OCI-M2 (cell line): ENCODE measurements around the gene SLC22A9.
"Not testable (repeated sequence)": the region's sequence is repeated elsewhere in the genome, so short reads cannot be mapped to it uniquely, and the experiment has no call there.

ENCODE experiments used
- DNase-seq: peaks from one replicate; lab custom pipeline; 2025; ENCODE audit not compliant: unreplicated experiment; lab: John Stamatoyannopoulos, UW

The SLC22A9 gene

DNA sequence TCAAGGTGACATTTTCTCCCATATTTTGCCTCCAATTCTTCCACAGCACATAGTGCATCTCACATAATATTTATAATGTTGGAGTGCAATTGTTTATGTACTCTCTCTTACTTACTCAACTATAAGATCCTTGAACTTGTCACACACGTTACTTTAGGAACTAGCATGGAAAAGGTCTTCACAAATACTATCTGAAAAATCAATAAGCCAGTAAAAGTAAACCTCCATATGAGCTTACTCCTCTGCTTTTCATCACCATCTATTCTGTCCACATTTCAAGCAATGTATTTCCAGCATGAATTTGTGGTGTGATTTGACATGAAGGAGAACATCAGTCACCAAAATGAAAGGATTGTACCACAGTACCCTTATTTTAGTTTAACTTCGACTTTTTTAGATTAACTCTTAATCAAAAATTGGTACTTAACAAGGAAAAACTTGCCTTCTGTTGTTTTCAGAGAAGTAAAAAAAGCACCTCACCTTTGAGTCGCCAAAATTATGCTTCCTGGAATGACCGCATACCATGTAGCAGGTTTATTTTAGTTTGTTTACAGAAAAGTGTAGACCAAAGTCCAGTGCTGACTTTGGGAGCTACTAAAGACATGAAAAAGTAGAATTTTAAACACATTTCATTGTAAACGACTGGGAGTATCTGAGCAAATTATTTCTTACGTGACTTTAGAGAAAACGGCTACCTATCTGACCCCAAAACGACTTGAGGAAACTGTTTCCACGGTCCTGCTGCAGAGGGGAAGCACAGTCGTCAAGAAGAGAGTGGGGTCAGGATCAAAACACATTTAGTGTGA is at the start of gene SLC22A9:
TSS of gene SLC22A9 (plus strand) at position 621 of the 806 bp plus-strand sequence. CDS start 272 bp downstream, outside the sequence.
- DNase-seq, result no peak

DNA sequence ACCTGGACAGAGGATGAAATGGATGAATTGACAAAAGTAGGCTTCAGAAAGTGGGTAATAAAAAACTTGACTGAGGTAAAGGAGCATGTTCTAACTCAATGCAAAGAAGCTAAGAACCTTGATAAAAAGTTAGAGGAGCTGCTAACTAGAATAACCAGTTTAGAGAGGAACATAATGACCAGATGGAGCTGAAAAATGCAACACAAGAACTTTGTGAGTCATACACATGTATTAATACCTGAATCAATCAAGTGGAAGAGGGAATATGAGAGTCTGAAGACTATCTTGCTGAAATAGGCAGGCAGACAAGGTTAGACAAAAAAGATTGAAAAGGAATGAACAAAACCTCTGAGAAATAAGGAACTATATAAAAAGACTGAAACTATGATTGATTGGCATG is 47.9 kb upstream of the SLC22A9 start:
- DNase-seq, result no peak

DNA sequence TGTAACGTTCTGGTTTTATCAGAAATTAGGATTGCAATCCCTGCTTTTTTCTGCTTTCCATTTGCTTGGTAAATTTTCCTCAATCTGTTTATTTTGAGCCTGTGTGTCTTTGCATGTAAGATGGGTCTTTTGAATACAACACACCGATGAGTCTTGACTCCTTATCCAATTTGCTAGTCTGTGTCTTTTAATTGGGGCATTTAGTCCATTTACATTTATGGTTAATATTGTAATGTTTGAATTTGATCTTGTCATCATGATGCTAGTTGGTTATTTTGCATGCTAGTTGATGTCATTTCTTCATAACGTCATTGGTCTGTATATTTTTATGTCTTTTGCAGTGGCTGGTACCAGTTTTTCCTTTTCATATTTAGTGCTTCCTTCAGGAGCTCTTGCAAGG is 34.5 kb upstream of the SLC22A9 start:
- not testable (repeated sequence) for DNase-seq

DNA sequence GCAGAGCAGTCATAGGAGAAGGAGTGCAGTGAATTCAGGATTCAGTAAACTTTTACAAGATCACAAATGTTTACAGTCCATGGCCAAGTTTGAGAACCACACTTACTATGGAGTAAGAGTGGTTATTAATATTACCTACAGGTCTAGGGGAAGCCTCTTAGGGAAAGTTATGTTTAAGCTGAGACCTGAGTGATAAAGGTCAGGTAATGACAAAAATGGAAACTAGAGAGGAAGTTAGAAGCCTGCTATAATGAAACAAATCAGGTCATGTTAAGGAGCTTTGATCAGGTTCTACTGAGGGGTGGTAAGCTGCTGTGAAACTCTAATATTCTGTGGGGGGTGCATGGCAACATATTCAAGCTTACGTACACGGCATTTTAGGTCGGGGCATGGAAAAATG is 32.5 kb upstream of the SLC22A9 start:
- no peak for DNase-seq

DNA sequence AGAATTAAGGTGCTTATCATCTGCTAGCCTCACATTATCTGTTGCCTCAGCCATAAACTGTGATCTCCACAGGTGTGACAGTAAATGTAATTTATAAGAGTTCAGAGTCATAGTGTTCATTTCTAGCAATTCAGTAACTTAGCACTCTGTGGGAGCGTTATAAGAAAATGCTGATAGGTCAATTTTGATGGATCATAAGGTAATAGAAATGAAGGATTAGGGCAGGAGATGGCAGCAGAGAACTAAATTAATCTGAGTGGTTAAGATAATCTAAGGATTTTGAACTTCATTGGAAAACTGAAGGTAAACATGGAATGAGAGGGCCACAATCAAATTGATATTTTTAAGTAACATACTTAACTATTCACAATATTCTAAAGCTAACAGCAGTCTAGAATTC is 26.5 kb upstream of the SLC22A9 start:
- no peak for DNase-seq

DNA sequence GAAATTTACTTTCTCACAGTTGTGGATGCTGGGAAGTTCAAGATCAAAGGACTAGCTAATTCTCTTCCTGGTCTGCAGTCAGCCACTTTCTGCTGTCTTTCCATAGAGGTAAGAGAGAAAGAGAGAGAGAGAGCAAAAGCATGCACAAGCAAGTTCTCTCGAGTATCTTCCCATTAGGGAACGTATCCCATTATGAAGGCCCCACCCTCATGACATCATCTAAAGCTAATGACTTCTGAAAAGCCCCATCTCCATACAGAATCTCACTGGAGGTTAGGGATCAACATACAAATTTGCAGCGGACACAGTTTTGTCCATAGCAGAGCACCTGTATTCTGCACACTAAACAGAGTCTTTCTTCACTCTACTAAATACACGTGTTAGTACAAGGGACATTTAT is 17.4 kb upstream of the SLC22A9 start:
- DNase-seq, result no peak

DNA sequence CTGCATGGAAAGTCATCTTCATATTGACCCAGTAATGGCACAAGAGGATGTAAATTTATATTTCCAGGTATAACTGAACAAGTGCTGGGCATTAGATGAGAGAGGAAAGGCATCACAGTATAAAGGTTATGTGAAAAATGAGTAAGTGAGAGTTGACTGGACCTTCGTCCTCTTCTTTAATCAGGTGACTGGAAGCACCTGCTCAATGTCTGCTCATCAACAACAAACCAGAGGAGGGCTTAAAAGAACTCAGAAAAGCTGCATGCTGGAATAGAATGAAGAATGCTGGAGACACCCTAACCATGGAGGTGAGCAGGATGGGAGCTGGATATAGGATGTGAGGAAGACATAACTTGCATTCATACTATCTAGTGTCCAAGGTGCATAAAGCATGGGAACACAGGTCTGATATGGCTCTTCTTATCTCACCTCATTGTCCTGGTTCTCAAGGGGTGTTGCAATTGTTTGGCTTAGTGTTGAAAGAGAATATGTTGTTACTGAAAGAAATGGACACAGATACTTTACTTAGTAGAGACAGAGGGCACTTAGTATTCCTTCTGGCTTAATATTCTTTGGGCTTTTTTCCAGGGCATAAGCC is 7.3 kb upstream of the SLC22A9 start:
- DNase-seq, result no peak

DNA sequence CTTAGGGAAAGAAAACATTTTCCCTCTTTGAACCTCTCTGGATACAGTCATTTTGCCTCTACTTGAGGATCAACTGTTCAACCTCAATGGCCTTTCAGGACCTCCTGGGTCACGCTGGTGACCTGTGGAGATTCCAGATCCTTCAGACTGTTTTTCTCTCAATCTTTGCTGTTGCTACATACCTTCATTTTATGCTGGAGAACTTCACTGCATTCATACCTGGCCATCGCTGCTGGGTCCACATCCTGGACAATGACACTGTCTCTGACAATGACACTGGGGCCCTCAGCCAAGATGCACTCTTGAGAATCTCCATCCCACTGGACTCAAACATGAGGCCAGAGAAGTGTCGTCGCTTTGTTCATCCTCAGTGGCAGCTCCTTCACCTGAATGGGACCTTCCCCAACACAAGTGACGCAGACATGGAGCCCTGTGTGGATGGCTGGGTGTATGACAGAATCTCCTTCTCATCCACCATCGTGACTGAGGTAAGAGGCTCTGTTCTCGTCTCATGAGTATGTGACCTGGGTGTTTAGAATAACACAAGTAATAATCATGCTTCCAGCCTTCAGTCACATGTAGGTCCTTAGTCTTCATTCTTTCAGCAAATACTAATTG is 495 bp downstream of the SLC22A9 start:
- no peak for DNase-seq

DNA sequence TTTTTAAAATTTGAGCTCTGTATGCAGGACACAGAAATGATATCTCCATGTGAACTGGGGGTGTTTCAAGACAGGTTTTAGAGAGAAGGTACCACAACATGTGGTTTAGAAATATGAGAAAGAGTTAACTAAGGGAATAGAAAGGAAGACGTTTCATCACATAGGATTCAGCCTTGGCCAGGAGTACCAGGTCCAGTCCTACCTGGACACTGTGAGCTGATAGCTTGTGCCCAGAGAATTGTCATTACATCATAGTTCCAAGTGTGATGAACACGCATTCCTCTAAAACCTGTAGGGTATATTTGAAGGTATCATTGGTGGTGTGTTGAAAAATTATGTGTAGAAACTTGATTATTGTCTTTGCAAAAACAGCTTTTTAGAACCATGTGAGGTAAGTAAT is 1.8 kb downstream of the SLC22A9 start:
- DNase-seq, result no peak

DNA sequence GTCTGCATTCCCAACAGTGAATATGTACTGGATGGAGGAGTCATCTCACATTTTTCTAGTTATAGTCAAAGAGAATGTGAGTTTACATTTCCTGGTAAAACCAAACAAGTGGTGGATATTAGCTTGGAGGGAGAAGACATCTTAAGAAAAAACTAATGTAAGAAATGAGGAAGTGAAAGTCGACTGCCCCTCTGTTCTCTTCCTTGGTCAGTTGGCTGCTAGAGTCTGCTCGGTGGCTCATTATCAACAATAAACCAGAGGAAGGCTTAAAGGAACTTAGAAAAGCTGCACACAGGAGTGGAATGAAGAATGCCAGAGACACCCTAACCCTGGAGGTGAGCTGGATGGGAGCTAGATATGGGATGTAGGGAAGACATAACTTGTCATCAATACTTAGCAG is 5.8 kb downstream of the SLC22A9 start:
- no peak for DNase-seq

DNA sequence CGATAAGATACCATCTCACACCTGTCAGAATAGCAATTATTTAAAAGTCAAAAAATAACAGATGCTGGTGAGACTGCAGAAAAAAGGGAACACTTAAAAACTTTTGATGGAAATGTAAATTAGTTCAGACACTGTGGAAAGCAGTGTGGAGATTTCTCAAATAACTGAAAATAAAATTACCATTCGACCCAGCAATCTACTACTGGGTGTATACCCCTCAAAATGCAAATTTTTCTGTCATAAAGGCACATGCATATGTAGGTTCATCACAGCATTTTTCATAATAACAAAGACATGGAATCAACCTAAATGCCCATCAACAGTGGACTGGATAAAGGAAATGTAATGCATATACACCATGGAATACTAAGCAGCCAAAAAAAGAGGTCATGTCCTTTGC is 10.5 kb downstream of the SLC22A9 start:
- DNase-seq, result no peak

DNA sequence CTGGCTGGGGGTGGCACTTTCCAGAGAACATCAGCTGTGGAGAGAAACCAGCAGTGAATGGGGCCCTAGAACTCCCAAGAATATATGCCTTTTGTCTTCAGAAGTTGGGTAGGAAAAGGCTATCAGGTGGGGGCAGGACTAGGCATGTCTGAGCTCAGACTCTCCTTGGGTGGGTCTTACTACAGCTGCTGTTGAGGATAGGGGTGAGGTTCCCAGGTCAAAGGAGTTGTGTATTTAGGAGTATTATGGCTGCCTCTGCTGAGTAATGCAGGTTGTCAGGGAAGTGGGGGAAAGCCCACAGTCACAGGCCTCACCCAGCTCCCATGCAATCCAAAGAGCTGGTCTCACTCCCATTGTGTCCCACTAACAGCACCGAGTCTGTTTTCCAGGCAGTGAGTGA is 26.1 kb downstream of the SLC22A9 start:
- no peak for DNase-seq

DNA sequence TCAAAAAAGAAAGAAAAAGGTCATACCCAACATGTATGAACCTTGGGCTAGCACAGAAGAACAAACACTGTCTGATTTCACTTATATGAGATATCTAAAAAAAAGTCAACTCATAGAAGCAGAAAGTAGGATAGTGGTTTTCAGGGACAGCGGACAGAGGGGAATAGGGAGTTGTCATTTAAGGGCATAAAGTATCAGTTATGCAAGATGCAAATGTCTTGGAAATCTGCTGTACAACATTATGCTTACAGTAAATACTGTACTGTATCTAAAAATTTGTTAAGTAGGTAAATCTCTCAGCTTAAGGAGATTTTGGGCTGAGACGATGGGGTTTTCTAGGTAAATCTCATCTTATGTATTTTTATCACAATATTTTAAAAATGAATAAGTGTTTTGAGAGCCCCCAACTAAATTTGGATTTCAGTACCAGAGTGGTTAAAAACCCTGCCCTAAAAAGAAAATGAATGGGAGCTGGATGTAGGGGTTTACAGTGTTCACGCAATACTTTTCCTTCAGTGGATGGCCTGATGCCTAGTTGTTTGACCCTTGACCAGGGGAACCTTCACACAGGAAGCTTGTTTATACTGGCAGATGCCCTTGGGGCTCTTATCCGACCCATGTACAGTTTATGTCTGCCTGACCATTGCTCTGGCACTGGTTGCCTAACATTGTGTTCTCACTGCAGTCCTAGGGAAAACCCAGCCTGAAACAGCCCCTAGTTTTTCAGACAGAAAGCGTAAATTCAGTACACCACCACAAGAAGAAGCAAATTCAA is 34.8 kb downstream of the SLC22A9 start:
- DNase-seq, result no peak

DNA sequence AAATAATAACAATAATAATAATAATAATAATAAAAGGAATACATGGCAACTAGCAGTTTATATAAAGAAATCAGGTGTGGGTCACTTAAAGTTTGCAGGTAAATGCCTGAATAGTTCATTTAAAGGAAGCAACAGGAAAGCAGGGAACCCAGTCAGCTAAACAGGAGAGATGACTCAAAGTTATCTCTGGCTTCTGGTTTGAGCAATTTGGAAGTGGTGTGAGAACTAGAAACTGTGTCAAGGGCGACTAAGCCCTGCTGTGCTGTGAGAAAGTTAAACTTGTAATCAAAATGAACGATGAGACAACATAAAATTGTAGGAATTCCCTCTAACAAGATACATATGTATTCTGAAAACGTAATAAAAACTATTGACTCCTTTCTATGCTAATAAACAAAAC is 35.5 kb downstream of the SLC22A9 start:
- no peak for DNase-seq

DNA sequence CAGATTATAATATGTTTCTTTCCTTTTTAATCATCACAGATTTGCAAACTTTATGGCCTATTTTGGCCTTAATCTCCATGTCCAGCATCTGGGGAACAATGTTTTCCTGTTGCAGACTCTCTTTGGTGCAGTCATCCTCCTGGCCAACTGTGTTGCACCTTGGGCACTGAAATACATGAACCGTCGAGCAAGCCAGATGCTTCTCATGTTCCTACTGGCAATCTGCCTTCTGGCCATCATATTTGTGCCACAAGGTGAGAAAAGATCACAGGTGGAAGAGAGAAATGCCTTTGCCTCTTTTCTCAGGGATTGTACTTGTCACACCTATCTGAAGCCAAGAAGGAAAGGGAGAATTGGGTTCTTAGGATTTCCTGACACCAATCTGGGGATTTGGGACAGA is 36.9 kb downstream of the SLC22A9 start:
- no peak for DNase-seq

DNA sequence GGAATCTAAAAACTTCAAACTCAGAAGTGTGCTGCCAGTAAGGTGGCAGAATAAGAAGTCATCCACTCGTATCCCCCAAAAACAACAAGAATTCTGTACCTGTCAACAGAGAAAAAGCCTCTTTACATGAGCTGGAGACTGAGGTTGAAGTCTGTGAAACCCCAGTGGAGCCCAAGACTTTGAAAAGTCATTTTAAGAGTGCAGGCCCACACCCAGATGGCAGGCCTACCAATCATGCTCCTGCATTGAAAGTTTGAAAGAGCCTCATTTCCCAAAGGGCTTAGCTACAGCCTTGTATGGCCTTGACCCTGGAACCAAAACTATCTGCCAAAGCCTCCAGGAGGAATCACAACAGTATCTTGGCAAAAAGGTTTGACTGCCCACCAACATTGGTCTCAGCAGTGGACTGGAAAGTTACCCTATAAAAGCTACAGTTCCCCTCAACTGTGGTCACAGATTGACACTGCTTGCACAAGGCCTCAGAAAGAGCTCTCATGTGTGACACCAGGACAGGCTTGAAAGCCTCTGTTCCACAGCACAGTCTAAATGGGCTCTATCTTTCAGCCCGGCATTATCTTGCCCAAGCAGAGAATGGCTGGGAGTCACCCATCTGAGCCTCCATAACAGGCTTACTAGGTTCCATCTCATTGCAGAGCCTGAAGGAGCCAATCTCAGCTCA is 47.7 kb downstream of the SLC22A9 start:
- no peak for DNase-seq

DNA sequence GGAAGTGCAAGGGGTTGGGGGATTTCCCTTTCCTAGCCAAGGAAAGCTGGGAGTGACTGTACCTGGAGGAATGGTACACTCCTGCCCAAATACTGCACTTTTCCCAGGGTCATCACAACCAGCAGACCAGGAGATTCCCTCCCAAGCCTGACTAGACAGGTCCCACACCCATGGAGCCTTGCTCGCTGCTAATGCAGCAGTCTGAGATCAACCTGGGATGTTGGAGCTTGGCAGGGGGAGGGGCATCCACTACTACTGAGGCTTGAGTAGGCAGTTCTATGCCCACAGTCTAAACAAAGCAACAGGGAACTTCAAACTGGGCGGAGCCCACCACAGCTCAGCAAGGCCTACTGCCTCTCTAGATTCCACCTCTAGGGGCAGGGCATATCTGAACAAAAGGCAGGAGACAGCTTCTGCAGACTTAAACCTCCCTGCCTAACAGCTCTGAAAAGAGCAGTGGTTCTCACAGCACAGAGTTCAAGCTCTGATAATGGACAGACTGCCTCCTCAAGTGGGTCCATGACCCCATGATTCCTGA is 58.5 kb downstream of the SLC22A9 start:
- DNase-seq, result no peak

DNA sequence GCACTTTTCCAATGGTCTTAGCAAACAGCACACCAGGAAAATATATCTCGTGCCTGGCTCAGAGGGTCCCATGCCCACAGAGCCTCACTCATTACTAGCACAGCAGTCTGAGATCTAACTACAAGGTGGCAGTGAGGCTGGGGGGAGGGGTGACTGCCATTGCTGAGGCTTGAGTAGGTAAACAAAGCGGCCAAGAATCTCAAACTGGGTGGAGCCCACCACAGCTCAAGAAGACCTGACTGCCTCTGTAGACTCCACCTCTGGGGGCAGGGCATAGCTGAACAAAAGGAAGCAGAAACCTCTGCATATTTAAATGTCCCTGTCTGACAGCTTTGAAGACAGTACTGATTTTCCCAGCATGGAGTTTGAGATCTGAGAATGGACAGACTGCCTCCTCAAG is 61.1 kb downstream of the SLC22A9 start:
- DNase-seq, result not testable (repeated sequence)

DNA sequence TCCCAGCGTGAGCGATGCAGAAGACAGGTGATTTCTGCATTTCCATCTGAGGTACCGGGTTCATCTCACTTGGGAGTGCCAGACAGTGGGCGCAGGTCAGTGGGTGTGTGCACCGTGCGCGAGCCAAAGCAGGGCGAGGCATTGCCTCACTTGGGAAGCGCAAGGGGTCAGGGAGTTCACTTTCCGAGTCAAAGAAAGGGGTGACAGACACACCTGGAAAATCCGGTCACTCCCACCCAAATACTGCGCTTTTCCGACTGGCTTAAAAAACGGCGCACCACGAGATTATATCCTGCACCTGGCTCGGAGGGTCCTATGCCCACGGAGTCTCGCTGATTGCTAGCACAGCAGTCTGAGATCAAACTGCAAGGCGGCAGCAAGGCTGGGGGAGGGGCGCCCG is 65.8 kb downstream of the SLC22A9 start:
- not testable (repeated sequence) for DNase-seq

DNA sequence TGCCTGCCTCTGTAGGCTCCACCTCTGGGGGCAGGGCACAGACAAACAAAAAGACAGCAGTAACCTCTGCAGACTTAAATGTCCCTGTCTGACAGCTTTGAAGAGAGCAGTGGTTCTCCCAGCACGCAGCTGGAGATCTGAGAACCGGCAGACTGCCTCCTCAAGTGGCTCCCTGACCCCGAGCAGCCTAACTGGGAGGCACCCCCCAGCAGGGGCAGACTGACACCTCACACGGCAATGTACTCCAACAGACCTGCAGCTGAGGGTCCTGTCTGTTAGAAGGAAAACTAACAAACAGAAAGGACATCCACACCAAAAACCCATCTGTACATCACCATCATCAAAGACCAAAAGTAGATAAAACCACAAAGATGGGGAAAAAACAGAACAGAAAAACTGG is 66.2 kb downstream of the SLC22A9 start:
- not testable (repeated sequence) for DNase-seq

DNA sequence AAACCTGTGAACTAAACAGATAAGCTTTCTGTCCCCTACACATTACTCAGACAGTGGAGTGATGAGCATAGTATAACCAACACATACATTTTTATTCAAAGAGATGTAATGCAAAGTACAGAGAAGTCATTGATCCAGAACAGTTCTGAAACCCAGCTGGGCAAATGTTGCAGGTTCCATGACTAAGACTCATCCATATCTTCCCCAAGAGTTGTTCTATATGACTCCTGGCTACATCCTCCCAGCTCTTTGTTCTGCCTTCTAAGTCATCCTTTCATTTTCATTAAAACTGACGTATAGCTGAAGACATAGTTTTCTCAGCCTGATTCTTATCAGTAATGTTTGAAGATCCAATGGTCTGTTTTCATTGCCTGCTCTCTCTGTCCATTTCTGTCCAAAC is 74.1 kb downstream of the SLC22A9 start:
- DNase-seq, result no peak
